GM19468 (cell line): ENCODE results near the gene DNAJC5G.
A peak's percentile ranks its signal among the peaks of the same experiment; 100 is the strongest.
"Not testable (repeated sequence)": the region's sequence is repeated elsewhere in the genome, so short reads cannot be mapped to it uniquely, and the experiment has no call there.

Source experiments
- ATAC-seq: cut with Tn5 transposase; IDR thresholded peaks from one replicate; pipeline ENCODE4 v1.9.1; 2021; ENCODE audit warnings: mild to moderate bottlenecking, moderate library complexity, moderate number of reproducible peaks; ENCODE audit not compliant: unreplicated experiment; ENCODE audit errors: extremely low read depth

DNAJC5G gene

GRCh38 chr2:27306136-27306535, 30.9 kb downstream of the DNAJC5G start:
- no peak for ATAC-seq

- no peak for ATAC-seq
These were observed 31.5 kb downstream of the DNAJC5G start for GRCh38 chr2:27306573-27307286.

- no peak for ATAC-seq
These were observed 32.0 kb downstream of the DNAJC5G start for GRCh38 chr2:27307287-27307544.

GRCh38 chr2:27307545-27308358, 32.5 kb downstream of the DNAJC5G start:
- no peak for ATAC-seq

GRCh38 chr2:27308359-27308881, 33.2 kb downstream of the DNAJC5G start, which contains the start of gene UCN:
Gene UCN, minus strand, starts transcription at chr2:27308445. Its CDS starts 550 bp downstream, at chr2:27307895.
- no peak for ATAC-seq

- ATAC-seq, result no peak
These were observed 34.4 kb downstream of the DNAJC5G start for GRCh38 chr2:27309651-27310050.

GRCh38 chr2:27312152-27312551, 36.9 kb downstream of the DNAJC5G start:
- ATAC-seq, result no peak

GRCh38 chr2:27313882-27314645, 38.8 kb downstream of the DNAJC5G start:
- no peak for ATAC-seq

- no peak for ATAC-seq
These were observed 39.5 kb downstream of the DNAJC5G start for GRCh38 chr2:27314709-27315108.

- ATAC-seq, result no peak
These were observed 39.9 kb downstream of the DNAJC5G start for GRCh38 chr2:27315122-27315521.

- ATAC-seq, result no peak
These were observed 41.6 kb downstream of the DNAJC5G start for GRCh38 chr2:27316655-27317412.

- not testable (repeated sequence) for ATAC-seq
These were observed 44.6 kb downstream of the DNAJC5G start for GRCh38 chr2:27319839-27320238.

GRCh38 chr2:27320958-27321543, 45.8 kb downstream of the DNAJC5G start:
- ATAC-seq, result no peak

GRCh38 chr2:27322301-27322765, 47.1 kb downstream of the DNAJC5G start:
- ATAC-seq, result no peak

- ATAC-seq, result peak; percentile 56
These were observed 47.7 kb downstream of the DNAJC5G start, which contains the start of gene MPV17 for GRCh38 chr2:27322766-27323595. Gene MPV17, minus strand, starts transcription at chr2:27323097. Its CDS starts 580 bp downstream, at chr2:27322517.

GRCh38 chr2:27323596-27324285, 48.5 kb downstream of the DNAJC5G start:
- no peak for ATAC-seq

GRCh38 chr2:27324720-27325119, 49.5 kb downstream of the DNAJC5G start:
- no peak for ATAC-seq
